Activated T-cell treated with anti-CD3 and anti-CD28 coated beads for 4 hours (primary cell): Measurements from ENCODE around the gene SAP25.
"Not testable (repeated sequence)": the region's sequence is repeated elsewhere in the genome, so short reads cannot be mapped to it uniquely, and the experiment has no call there.

Experiments
- DNase-seq: peaks from one replicate; pipeline ENCODE4 v3.0.0-alpha.2; 2020

The SAP25 gene

DNA sequence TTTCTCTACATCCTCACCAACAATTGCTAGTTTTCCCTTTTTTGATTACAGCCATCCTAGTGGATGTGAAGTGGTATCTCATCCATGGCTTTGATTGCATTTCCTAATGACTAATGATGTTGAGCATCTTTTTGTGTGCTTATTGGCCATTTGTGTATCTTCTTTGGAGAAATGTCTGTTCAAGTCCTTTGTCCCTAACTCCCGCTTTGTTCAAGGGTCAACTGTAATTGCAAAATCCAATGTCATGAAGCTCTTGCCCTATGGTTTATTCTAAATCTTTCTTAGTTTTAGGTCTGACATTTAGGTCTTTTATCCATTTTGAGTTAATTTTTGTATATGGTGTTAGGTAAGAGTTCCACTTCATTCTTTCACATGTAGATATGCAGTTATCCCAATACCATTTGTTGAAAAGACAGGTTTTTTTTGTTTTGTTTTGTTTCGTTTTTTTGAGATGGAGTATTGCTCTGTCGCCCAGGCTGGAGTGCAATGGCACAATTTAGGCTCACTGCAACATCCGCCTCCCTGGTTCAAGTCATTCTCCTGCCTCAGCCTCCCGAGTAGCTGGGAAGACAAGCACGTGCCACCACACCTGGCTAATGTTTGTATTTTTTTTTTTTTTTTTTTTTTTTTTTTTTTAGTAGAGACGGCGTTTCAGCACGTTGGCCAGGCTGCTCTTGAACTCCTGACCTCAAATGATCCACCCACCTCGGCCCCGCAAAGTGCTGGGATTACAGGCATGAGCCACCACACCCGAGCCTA is 45.4 kb downstream of the SAP25 start:
- not testable (repeated sequence) for DNase-seq

GRCh38 chr7:100523192-100523591 is 50.5 kb downstream of the SAP25 start:
- not testable (repeated sequence) for DNase-seq
